Mononuclear cell (primary cell): ENCODE data around the gene TUBB2A. TPM values are rescaled to one million over a fixed set of nuclear protein-coding genes. Genes with fewer than 3 reads are reported as not detected.
"Not testable (repeated sequence)": the region's sequence is repeated elsewhere in the genome, so short reads cannot be mapped to it uniquely, and the experiment has no call there.

Source experiments
- H3K27me3 ChIP-seq: 2 replicates; pipeline ENCODE4 v1.6.0; 2011; ENCODE audit warnings: low read length, control low read depth; ENCODE audit not compliant: insufficient read depth
- H3K4me1 ChIP-seq: 2 replicates; pipeline ENCODE4 v1.5.1; 2011; ENCODE audit warnings: mild to moderate bottlenecking, low read length, control low read depth; ENCODE audit not compliant: insufficient read depth
- H3K4me3 ChIP-seq: 2 replicates; pipeline ENCODE4 v1.5.1; 2011; ENCODE audit warnings: mild to moderate bottlenecking, low read length, moderate library complexity
- H3K9me3 ChIP-seq: 2 replicates; pipeline ENCODE4 v1.5.1; 2011; ENCODE audit warnings: low read depth, mild to moderate bottlenecking, control low read depth, low read length
- total RNA-seq: library from RNA; depleted of rRNA; stranded (reverse); fragments of >200 nt; gene quantifications from one replicate; pipeline ENCODE4 v1.2.3, GENCODE V29; 2012

TUBB2A gene
- total RNA-seq, 1 donor: 14.6 TPM

DNA sequence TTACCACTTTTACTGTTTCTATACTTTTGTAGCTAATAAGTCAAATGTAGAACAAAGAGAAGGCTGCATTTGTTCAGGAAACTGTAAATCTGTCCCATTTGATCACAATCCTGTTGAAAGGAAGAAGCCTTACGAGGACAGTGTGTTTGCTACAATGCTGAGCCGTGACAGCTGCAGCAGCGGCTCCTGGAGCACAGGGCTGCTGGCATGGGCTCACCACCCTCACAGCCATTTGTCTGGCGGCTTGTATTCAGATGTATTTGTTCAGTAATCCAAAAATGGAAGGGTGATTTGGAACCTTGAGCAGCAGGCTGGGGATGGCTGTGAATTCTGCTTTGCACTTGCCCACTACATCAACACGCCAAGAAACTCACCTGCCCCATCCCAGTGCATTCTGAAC is 5.7 kb downstream of the TUBB2A start:
- H3K27me3 ChIP-seq: peaks cover under 1% of the 10 kb centered on the region
- H3K4me1 ChIP-seq: peaks cover 3% of the 10 kb centered on the region
- H3K4me3 ChIP-seq: no peak overlapping the region

DNA sequence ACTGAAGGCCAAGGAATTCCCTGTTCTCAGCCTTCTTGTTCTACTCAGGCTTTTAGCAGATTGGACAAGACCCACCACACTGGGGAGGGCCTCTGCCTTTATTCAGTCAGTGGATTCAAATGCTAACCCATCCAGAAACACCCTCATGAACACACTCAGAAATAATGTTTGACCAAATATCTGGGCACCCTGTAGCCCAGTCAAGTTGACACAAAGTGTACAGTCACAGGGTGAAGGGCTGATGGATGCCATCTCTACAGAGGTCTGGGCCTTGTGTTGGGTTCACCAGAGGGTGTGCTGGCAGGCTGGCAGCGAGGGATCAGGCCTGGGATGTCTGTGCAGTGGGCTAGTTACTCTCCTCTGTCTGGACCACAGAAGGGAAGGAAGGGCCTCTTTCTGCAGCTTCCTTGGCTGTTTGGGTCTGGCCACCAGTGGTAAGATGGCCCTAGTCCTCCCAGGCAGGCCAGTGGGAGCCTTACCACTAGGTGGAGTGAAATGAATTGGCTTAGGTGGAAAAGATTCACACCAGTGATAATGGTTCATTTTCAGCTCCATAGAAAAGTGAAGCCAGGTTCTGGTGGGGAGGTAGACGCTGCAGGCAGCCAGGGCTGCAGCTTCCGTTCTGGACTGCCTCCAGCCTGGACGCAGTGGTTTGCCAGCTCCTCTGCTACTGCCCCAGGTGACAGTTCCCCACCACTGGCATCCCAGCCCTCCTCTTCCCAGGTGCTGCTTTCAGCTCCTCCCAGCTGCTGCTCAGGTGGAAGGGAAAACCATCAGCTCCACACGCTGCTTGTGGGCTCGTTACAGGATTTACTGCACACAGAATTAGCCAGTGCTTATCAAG is 9.2 kb downstream of the TUBB2A start:
- no peaks in the 10 kb centered on the region for H3K9me3 ChIP-seq
- no peaks in the 10 kb centered on the region for H3K27me3 ChIP-seq
- H3K4me1 ChIP-seq: no peaks in the 10 kb centered on the region
- no peak overlapping the region for H3K4me3 ChIP-seq

More for the DNA sequence above, 5.7 kb downstream of the TUBB2A start:
- no peaks in the 10 kb centered on the region for H3K9me3 ChIP-seq

DNA sequence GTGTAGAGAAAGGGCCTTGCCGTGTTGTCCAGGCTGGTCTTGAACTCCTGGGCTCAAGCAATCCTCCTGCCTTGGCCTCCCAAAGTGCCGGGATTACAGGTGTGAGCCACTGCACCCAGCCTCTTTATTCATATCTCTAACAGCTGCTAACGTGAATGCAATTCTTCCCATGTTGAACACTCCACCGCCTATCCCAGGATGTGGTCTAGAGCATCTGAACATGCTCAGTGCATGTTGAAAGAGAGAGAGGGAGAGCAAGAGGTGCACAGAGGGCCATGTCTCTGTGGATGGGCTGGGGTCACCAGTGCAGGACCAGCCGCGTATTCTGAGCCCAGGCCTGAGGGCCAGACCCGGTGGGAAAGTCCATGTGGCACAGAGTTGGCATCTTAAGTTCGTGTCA is 12.8 kb downstream of the TUBB2A start:
- Histone ChIP-seq H3K27me3 (no peaks in the 10 kb centered on the region), H3K4me3 (no peak overlapping the region), H3K9me3 (no peaks in the 10 kb centered on the region), H3K4me1 (peaks cover 6% of the 10 kb centered on the region)

DNA sequence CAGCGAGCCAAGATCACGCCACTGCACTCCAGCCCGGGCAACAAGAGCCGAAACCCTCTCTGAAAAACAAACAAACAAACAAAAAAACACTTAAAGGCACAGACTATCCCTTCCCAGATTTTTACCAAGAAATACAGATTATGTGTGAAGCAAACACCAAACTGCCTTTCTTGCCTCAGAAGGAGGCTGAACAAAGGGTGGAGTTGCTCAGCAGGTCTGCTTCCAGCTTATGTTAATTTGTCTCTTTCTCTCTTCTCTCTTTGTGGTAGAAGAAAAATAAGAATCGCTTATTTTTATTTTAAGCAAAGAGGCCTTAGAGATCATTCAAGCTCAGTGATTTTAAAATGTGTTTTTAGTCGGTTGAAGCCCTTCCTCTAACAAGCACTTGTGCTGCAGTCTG is 14.2 kb downstream of the TUBB2A start:
- no peaks in the 10 kb centered on the region for H3K27me3 ChIP-seq
- H3K9me3 ChIP-seq: no peaks in the 10 kb centered on the region
- no peak overlapping the region for H3K4me3 ChIP-seq
- H3K4me1 ChIP-seq: peaks cover 19% of the 10 kb centered on the region

DNA sequence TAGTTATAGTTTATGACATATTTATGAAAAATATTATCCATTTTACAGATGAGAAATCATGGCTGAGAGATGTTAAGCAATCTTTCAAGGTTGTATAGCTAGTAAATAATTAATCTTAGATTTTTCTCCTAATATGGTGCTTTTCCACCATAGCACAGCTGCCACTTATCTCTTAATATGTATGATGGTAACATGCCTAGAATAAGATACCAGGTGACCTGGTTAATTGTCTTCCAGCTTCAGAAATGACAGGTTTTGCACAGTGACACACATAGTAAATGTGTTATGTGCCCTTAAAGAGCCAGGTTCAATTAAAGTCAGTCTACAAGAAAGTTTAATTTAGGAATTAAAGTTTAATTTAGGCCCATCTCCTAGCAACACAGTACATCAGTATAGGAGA is 14.8 kb downstream of the TUBB2A start:
- peaks cover 19% of the 10 kb centered on the region for H3K4me1 ChIP-seq

DNA sequence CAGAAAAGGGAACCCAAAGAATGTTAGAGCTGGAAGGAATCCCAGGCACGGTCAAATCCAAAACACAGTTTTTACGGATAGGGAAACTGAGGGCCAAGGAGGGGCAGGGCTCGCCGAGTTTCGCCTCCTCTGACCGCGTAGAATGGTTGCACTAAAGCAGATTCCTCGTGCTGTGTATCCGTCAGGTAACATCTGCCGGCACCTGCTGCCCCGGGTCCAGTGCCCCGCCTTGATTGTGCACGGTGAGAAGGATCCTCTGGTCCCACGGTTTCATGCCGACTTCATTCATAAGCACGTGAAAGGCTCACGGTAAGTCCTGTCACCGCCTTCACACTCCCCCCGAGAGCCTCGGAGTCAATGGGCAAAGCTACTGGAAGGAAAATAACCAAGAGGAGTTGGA is 17.1 kb downstream of the TUBB2A start:
- Histone ChIP-seq H3K27me3 (no peaks in the 10 kb centered on the region), H3K9me3 (no peaks in the 10 kb centered on the region), H3K4me3 (no peak overlapping the region), H3K4me1 (peaks cover 19% of the 10 kb centered on the region)

More for the DNA sequence above, 14.8 kb downstream of the TUBB2A start:
- H3K4me3 ChIP-seq: no peak overlapping the region
- no peaks in the 10 kb centered on the region for H3K27me3 ChIP-seq
- H3K9me3 ChIP-seq: no peaks in the 10 kb centered on the region

DNA sequence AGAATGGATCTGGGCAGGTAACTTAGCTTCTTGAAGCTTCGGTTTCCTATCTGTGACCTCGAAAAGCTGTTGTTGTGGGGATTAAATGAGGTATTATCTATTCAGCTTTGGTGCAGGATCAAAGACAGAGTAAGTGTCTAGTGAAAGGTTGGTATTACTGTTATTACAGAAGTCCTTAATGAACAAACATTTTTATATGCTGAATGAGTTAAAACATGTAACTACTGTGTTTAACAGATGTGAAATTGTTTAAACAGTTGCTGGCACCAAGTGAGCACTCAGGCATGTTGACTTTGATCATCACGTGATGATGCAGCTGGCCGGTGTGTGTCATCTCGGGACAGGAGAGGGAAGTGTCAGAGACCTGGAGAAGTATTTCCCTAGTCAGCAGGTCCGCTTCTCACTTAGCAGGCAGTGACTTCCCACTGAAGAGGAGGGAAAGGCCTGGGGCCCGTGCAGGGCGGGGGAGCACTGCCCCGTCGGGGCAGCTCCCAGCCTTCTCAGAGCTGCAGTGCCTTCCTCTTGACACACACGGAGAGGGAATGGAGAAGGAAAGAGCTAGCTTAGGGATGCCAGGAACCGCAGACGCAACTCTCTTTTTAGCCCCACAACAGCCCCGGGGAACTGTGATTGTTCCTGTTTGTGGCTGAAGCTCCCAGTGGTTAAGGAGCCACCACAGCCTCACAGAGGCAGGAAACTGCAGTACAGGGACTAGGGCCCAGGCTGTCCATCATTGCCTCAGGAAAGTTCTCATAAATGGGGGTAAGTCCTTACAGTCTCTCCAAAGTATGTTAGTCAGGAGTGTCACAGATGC is 18.0 kb downstream of the TUBB2A start:
- no peaks in the 10 kb centered on the region for H3K27me3 ChIP-seq
- peaks cover 19% of the 10 kb centered on the region for H3K4me1 ChIP-seq
- H3K4me3 ChIP-seq: no peak overlapping the region
- no peaks in the 10 kb centered on the region for H3K9me3 ChIP-seq

- Histone ChIP-seq H3K4me3 (no peak overlapping the region), H3K9me3 (no peaks in the 10 kb centered on the region), H3K4me1 (peaks cover 19% of the 10 kb centered on the region), H3K27me3 (no peaks in the 10 kb centered on the region)
These were observed 19.0 kb downstream of the TUBB2A start for GRCh38 chr6:3138341-3138740.

- H3K27me3 ChIP-seq, H3K9me3 ChIP-seq: not testable (repeated sequence)
These were observed 19.5 kb downstream of the TUBB2A start for GRCh38 chr6:3137873-3138272.

DNA sequence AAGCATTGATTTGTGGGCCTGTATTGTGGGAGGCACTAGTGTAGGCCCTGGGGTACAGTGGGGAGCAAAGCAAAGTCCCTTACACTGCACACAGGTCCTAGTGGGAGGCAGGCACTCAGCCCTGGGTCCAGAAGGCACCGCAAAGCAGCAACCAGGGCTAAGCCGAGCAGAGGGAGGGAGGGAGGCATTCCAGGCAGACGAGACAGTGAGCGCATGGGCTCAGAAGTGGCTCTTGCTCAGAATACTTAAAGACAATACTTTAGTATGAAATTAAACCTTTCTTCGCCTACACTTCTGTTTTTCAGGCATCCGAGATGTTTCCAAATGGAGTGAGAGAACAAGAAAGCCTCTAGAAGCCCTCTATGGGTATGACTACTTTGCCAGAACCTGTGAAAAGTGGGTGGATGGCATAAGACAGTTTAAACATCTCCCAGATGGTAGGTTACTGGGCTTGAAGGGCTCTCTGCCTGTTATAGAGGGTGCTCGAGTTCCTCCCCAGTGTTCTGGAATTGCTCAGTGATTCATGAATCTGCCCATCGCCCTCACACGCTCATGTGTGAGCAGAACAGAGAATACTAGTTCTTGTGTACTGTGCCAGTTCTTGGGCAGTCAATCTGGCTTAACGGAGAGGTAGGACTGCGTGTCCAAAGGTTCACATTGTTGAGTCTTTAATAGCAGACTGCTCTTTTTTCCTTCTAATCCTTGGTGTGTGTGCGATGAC is 20.1 kb downstream of the TUBB2A start:
- Histone ChIP-seq H3K9me3 (no peaks in the 10 kb centered on the region), H3K4me3 (no peak overlapping the region), H3K27me3 (no peaks in the 10 kb centered on the region), H3K4me1 (peaks cover 19% of the 10 kb centered on the region)

More at GRCh38 chr6:3137873-3138272, 19.5 kb downstream of the TUBB2A start:
- H3K4me1 ChIP-seq: peaks cover 19% of the 10 kb centered on the region
- H3K4me3 ChIP-seq: not testable (repeated sequence)

- H3K4me1 ChIP-seq: peaks cover 19% of the 10 kb centered on the region
- no peaks in the 10 kb centered on the region for H3K27me3 ChIP-seq
- no peaks in the 10 kb centered on the region for H3K9me3 ChIP-seq
- H3K4me3 ChIP-seq: no peak overlapping the region
These were observed 20.9 kb downstream of the TUBB2A start for GRCh38 chr6:3136292-3137011.

DNA sequence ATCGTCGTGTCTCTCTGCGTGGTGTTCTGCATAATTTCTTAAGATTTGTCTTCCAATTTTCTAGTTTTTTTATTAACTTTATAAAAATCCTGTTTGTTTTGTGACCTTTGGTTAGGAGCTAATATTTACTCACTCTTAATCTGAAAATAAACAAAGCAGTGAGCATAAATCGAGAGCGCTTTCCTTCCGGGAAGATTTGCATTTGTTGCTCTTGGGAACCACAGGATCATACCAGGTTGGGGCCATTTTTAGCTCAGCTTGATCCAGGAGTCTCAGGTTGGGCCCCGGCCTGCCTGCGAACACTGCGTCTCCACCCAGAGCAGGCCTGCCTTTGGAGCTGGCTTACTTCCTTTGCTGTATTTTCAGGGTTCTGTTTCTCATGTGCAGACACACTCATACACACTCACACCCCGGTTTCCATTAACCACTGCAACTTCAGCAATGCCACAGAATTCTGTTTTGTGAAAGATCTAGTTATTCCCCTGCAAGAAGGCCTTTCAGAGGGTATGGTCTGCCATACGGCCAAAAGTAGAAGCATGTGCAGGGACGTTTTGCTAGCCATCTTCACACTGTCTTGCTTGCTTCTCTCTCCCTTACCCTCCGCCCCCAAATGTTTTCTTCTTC is 21.6 kb downstream of the TUBB2A start:
- Histone ChIP-seq H3K27me3 (no peaks in the 10 kb centered on the region), H3K4me1 (peaks cover 19% of the 10 kb centered on the region), H3K4me3 (no peak overlapping the region), H3K9me3 (no peaks in the 10 kb centered on the region)

GRCh38 chr6:3133515-3133914 is 23.8 kb downstream of the TUBB2A start:
- Histone ChIP-seq H3K9me3 (no peaks in the 10 kb centered on the region), H3K4me1 (peaks cover 2% of the 10 kb centered on the region), H3K4me3 (no peak overlapping the region), H3K27me3 (no peaks in the 10 kb centered on the region)

GRCh38 chr6:3131695-3132094 is 25.6 kb downstream of the TUBB2A start:
- Histone ChIP-seq H3K9me3 (no peaks in the 10 kb centered on the region), H3K4me1 (no peaks in the 10 kb centered on the region), H3K27me3 (no peaks in the 10 kb centered on the region), H3K4me3 (no peak overlapping the region)
